Suprapubic skin (tissue), 4 donors: ENCODE measurements around the gene HRK. TPM values are rescaled to one million over a fixed set of nuclear protein-coding genes. Genes with fewer than 3 reads are reported as not detected.
"Not testable (repeated sequence)": the region's sequence is repeated elsewhere in the genome, so short reads cannot be mapped to it uniquely, and the experiment has no call there.

Experiments used
- DNase-seq, 2 donors: peaks; one replicate each; pipeline ENCODE4 v3.0.0-alpha.2; 2019; ENCODE audit warnings: low spot score in 2 of 2
- H3K27ac ChIP-seq: fragments of 200-600 bp; sonication (generic); one replicate; pipeline ENCODE4 v1.5.1; 2019
- H3K27me3 ChIP-seq: fragments of 200-600 bp; sonication (generic); one replicate; pipeline ENCODE4 v1.5.1; 2019
- H3K36me3 ChIP-seq: fragments of 200-600 bp; sonication (generic); one replicate; pipeline ENCODE4 v1.5.1; 2019
- H3K4me1 ChIP-seq: fragments of 200-600 bp; sonication (generic); one replicate; pipeline ENCODE4 v1.5.1; 2019
- H3K4me3 ChIP-seq: fragments of 200-600 bp; sonication (generic); one replicate; pipeline ENCODE4 v1.5.1; 2019; ENCODE audit warnings: mild to moderate bottlenecking
- H3K9me3 ChIP-seq: fragments of 200-600 bp; sonication (generic); one replicate; pipeline ENCODE4 v1.5.1; 2019
- CTCF ChIP-seq, 2 donors: fragments of 200-600 bp in 1 of 2; fragments of 450-650 bp in 1 of 2; sonication (generic) in 1 of 2; IDR thresholded peaks; one replicate each; pipeline ENCODE4 v1.5.1; 2016 to 2019; ENCODE audit warnings: antibody characterized with exemption in 2 of 2, mild to moderate bottlenecking in 1 of 2, moderate library complexity in 1 of 2
- EP300 ChIP-seq: sonication (generic); formaldehyde crosslinking; IDR thresholded peaks from one replicate; pipeline ENCODE4 v1.6.1; 2017; ENCODE audit warnings: antibody characterized with exemption
- POLR2A ChIP-seq, 2 donors: fragments of 450-650 bp; IDR thresholded peaks; one replicate each; pipeline ENCODE4 v1.6.1; 2017; ENCODE audit warnings: antibody characterized with exemption in 2 of 2, mild to moderate bottlenecking in 2 of 2, moderate library complexity in 2 of 2
- POLR2AphosphoS5 ChIP-seq, 3 donors: sonication (generic); formaldehyde crosslinking; IDR thresholded peaks; one replicate each; pipeline ENCODE4 v1.6.1; 2017; ENCODE audit warnings: antibody characterized with exemption in 3 of 3
- WGBS: methylation state at CpG from one replicate; pipeline ENCODE4 v1.1.5; 2018; 5-methylcytosine and 5-hydroxymethylcytosine counted together
- total RNA-seq, 4 donors: library from RNA; depleted of rRNA; stranded (reverse); fragments of >200 nt; gene quantifications; one replicate each; pipeline ENCODE4 v1.1.0, GENCODE V29; 2016

Gene HRK
- total RNA-seq, 4 donors from 2014 or later = not detected

- DNase-seq = no peak
- no peak overlapping the region for H3K27ac ChIP-seq
- no peaks in the 10 kb centered on the region for H3K27me3 ChIP-seq
- 96% methylated on average over 4 of the region's 4 CpGs for WGBS
- H3K36me3 ChIP-seq = no peaks in the 10 kb centered on the region
- no peak overlapping the region for H3K4me3 ChIP-seq
- TF ChIP-seq POLR2A (IDR thresholded peaks at IDR 0.05) (no peak), EP300 (no peak), CTCF (IDR thresholded peaks at IDR 0.05) (no peak), POLR2AphosphoS5 (IDR thresholded peaks at IDR 0.05) (no peak)
- no peaks in the 10 kb centered on the region for H3K4me1 ChIP-seq
- H3K9me3 ChIP-seq = no peaks in the 10 kb centered on the region
These were observed 53.8 kb downstream of the HRK start for GRCh38 chr12:116827432-116827831.

GRCh38 chr12:116821291-116821690 lies 60.0 kb downstream of the HRK start:
- H3K27me3 ChIP-seq = no peaks in the 10 kb centered on the region
- H3K9me3 ChIP-seq = no peaks in the 10 kb centered on the region
- peaks cover 14% of the 10 kb centered on the region for H3K4me1 ChIP-seq
- no peak overlapping the region for H3K27ac ChIP-seq
- TF ChIP-seq POLR2AphosphoS5 (IDR thresholded peaks at IDR 0.05) (no peak), CTCF (IDR thresholded peaks at IDR 0.05) (no peak), EP300 (no peak), POLR2A (IDR thresholded peaks at IDR 0.05) (no peak)
- no peaks in the 10 kb centered on the region for H3K36me3 ChIP-seq
- no peak for DNase-seq
- H3K4me3 ChIP-seq = no peak overlapping the region
- WGBS = 75% methylated on average over 8 of the region's 8 CpGs

GRCh38 chr12:116820064-116820656 lies 61.1 kb downstream of the HRK start:
- Histone ChIP-seq H3K4me1 (peaks cover 14% of the 10 kb centered on the region), H3K9me3 (no peaks in the 10 kb centered on the region), H3K4me3 (no peak overlapping the region), H3K27ac (no peak overlapping the region), H3K36me3 (no peaks in the 10 kb centered on the region), H3K27me3 (no peaks in the 10 kb centered on the region)
- TF ChIP-seq EP300 (no peak), POLR2AphosphoS5 (IDR thresholded peaks at IDR 0.05) (no peak), POLR2A (IDR thresholded peaks at IDR 0.05) (no peak)
- 83% methylated on average over 10 of the region's 10 CpGs for WGBS
- no peak for DNase-seq

GRCh38 chr12:116818948-116819832 lies 62.1 kb downstream of the HRK start:
- H3K4me3 ChIP-seq = peak overlapping the region; percentile 79
- WGBS = 1% methylated on average over 37 of the region's 70 CpGs
- peak overlapping the region; percentile 88 for H3K27ac ChIP-seq
- H3K27me3 ChIP-seq = no peaks in the 10 kb centered on the region
- H3K36me3 ChIP-seq = no peaks in the 10 kb centered on the region
- DNase-seq = peak; percentile 91 to 94
- peaks cover 14% of the 10 kb centered on the region for H3K4me1 ChIP-seq
- H3K9me3 ChIP-seq = no peaks in the 10 kb centered on the region
- TF ChIP-seq EP300 (no peak), POLR2A (IDR thresholded peaks at IDR 0.05) (peak in 1 of 2 donors; percentile 79)

GRCh38 chr12:116818341-116818856 lies 62.8 kb downstream of the HRK start:
- DNase-seq = no peak
- peak overlapping the region; percentile 79 for H3K4me3 ChIP-seq
- TF ChIP-seq POLR2AphosphoS5 (IDR thresholded peaks at IDR 0.05) (no peak), EP300 (no peak), CTCF (IDR thresholded peaks at IDR 0.05) (no peak), POLR2A (IDR thresholded peaks at IDR 0.05) (no peak)

GRCh38 chr12:116814766-116815165 lies 66.5 kb downstream of the HRK start:
- not testable (repeated sequence) for H3K36me3 ChIP-seq, H3K9me3 ChIP-seq
- WGBS = 84% methylated on average over 10 of the region's 10 CpGs

More at GRCh38 chr12:116818341-116818856, 62.8 kb downstream of the HRK start:
- H3K9me3 ChIP-seq = no peaks in the 10 kb centered on the region
- peaks cover 14% of the 10 kb centered on the region for H3K4me1 ChIP-seq
- H3K27me3 ChIP-seq = no peaks in the 10 kb centered on the region
- no peaks in the 10 kb centered on the region for H3K36me3 ChIP-seq
- peak overlapping the region; percentile 88 for H3K27ac ChIP-seq
- WGBS = 53% methylated on average over 11 of the region's 11 CpGs

More at GRCh38 chr12:116814766-116815165, 66.5 kb downstream of the HRK start:
- not testable (repeated sequence) for DNase-seq, H3K27ac ChIP-seq, H3K4me3 ChIP-seq, H3K27me3 ChIP-seq
- peaks cover 14% of the 10 kb centered on the region for H3K4me1 ChIP-seq
